ENCODE measurements around the gene TUBB. TPM values are rescaled to one million over a fixed set of nuclear protein-coding genes. Genes with fewer than 3 reads are reported as not detected.

TUBB gene
- total and polyA plus RNA-seq, 2 of the 8 experiments (the other 6 are each of a cell fraction or from before 2014, with no cell fraction given), result 1,880 to 3,022 TPM

DNA sequence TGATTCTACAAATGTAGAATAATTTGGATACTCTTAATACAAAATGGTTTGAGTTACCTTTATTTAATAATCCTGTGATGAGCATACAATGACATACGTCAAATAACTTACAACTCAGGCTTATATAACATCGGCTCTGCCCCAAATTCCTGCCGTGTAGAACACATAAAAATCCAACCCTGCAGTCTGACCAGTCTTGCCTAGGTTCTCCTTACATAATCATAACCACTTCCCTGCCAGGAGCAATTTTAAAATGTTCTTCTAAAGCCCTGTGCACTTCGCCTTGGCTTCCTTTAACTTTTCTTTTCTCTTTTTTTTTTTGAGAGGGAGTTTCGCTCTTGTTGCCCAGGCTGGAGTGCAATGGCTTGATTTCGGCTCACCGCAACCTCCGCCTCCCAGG is 40.4 kb downstream of the TUBB start:
- Histone ChIP-seq H3K4ac (replicated peaks; ENCODE audit: insufficient read length, low read depth, low read length) (no peak overlapping the region), H2BK120ac (replicated peaks; ENCODE audit: low read depth, low read length) (no peak overlapping the region), H2BK5ac (ENCODE audit: low read depth, low read length) (no peak overlapping the region), H3K79me1 (ENCODE audit: low read depth, low read length) (no peaks in the 10 kb centered on the region), H3K23me2 (ENCODE audit: low read depth, low read length) (no peaks in the 10 kb centered on the region), H4K5ac (ENCODE audit: insufficient read length, low read depth, low read length) (no peak overlapping the region), H3K56ac (replicated peaks; ENCODE audit: insufficient read length, low read depth, low read length) (no peak overlapping the region), H3K27ac (ENCODE audit: low read depth, low read length) (no peak overlapping the region), H4K20me1 (replicated peaks in 1 of 2; ENCODE audit: control insufficient read depth in 1 of 2, insufficient read depth in 2 of 2, low read length in 2 of 2) (no peaks in the 10 kb centered on the region), H2BK20ac (ENCODE audit: low read length) (no peak overlapping the region), H3K79me2 (ENCODE audit: control insufficient read depth in 1 of 2, insufficient read depth in 2 of 2, low read length in 2 of 2) (no peaks in the 10 kb centered on the region), H2BK12ac (ENCODE audit: low read depth, low read length) (no peak overlapping the region), H3K4me3 (ENCODE audit: extremely low read depth in 1 of 4, insufficient read depth in 2 of 4, low read depth in 3 of 4, low read length in 4 of 4) (no peak overlapping the region), H3K4me1 (replicated peaks in 1 of 4; ENCODE audit: control insufficient read depth in 3 of 4, insufficient read depth in 4 of 4, low read length in 3 of 4) (peaks cover 4 to 7% (median 6%) of the 10 kb centered on the region in 4 experiments; a peak in 6 of 7 replicates), H3K4me2 (ENCODE audit: insufficient read depth in 1 of 2, low read depth in 2 of 2, low read length in 2 of 2) (no peak overlapping the region), H3K9ac (replicated peaks in 1 of 4; ENCODE audit: extremely low read depth in 1 of 4, low read depth in 3 of 4, low read length in 3 of 4) (no peak overlapping the region), H2BK15ac (ENCODE audit: low read length) (no peak overlapping the region), H3K27me3 (replicated peaks in 1 of 4; ENCODE audit: control insufficient read depth in 3 of 4, extremely low read depth in 1 of 4, insufficient read depth in 3 of 4, low read length in 3 of 4) (no peaks in the 10 kb centered on the region), H4K8ac (ENCODE audit: extremely low read depth, insufficient read depth, low read length) (no peak overlapping the region), H3K14ac (ENCODE audit: insufficient read length) (no peak overlapping the region), H2AK5ac (ENCODE audit: low read depth, low read length) (no peak overlapping the region), H4K91ac (replicated peaks; ENCODE audit: insufficient read length, low read length) (no peak overlapping the region), H3K9me3 (ENCODE audit: insufficient read depth in 2 of 2, low read depth in 1 of 2, low read length in 1 of 2) (no peaks in the 10 kb centered on the region; a peak in 1 of 4 replicates), H3K23ac (ENCODE audit: insufficient read length) (no peak overlapping the region), H3K18ac (ENCODE audit: extremely low read depth, low read length) (no peak overlapping the region), H2AFZ (ENCODE audit: low read length) (no peak overlapping the region), H3K36me3 (ENCODE audit: control insufficient read depth in 2 of 4, insufficient read depth in 4 of 4, low read length in 3 of 4) (no peaks in the 10 kb centered on the region)
- ChIA-PET POLR2A (ENCODE audit: partially characterized antibody) (interaction anchor here (1.4 to 1.9 kb wide), 2 partner anchors 16 to 19 kb away, joined by 3 to 6 read pairs; partner anchors contain the start of genes FLOT1 and IER3), CTCF (ENCODE audit: partially characterized antibody) (interaction anchor here (2.0 kb wide), 1 partner anchor 327 kb away, joined by 5 read pairs; no protein-coding TSS in a partner anchor)
- DNase-seq (ENCODE audit: low read depth in 1 of 2, low spot score in 2 of 2) (no peak), FAIRE-seq (no peak)
- 95% methylated on average over 8 of the region's 8 CpGs; no CpG with 5 or more reads in 1 of the 2 experiments for WGBS, 2 experiments (ENCODE audit: extremely low coverage in 1 of 2, insufficient coverage in 1 of 2, insufficient read length in 1 of 2, insufficient replicate concordance in 2 of 2, low coverage in 1 of 2, low lambda C conversion rate in 2 of 2, missing lambda C conversion rate in 1 of 2)
- no peak for TF ChIP-seq SP1 (IDR thresholded peaks at IDR 0.05; ENCODE audit: low read depth, low read length)
- TF ChIP-seq, protein P1, sequence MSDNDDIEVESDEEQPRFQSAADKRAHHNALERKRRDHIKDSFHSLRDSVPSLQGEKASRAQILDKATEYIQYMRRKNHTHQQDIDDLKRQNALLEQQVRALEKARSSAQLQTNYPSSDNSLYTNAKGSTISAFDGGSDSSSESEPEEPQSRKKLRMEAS (IDR thresholded peaks at IDR 0.05), result no peak
- TF ChIP-seq CHD2 (IDR thresholded peaks at IDR 0.05; ENCODE audit: low read length), result no peak
- no peak for TF ChIP-seq TAF1 (IDR thresholded peaks at IDR 0.05; ENCODE audit: low read depth, low read length)
- TF ChIP-seq JUN (IDR thresholded peaks at IDR 0.05; ENCODE audit: low read depth, low read length), result no peak
- TF ChIP-seq POU5F1 (IDR thresholded peaks at IDR 0.05; ENCODE audit: low read depth, low read length), result no peak
- no peak for TF ChIP-seq KDM1A (IDR thresholded peaks at IDR 0.05; ENCODE audit: borderline replicate concordance, low read length)
- no peak for TF ChIP-seq SIX5 (IDR thresholded peaks at IDR 0.05; ENCODE audit: low read depth, low read length)
- TF ChIP-seq TBP (IDR thresholded peaks at IDR 0.05; ENCODE audit: low read depth, low read length), result no peak
- TF ChIP-seq, protein P2, sequence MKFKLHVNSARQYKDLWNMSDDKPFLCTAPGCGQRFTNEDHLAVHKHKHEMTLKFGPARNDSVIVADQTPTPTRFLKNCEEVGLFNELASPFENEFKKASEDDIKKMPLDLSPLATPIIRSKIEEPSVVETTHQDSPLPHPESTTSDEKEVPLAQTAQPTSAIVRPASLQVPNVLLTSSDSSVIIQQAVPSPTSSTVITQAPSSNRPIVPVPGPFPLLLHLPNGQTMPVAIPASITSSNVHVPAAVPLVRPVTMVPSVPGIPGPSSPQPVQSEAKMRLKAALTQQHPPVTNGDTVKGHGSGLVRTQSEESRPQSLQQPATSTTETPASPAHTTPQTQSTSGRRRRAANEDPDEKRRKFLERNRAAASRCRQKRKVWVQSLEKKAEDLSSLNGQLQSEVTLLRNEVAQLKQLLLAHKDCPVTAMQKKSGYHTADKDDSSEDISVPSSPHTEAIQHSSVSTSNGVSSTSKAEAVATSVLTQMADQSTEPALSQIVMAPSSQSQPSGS (IDR thresholded peaks at IDR 0.05; ENCODE audit: low read length), result no peak
